OCI-LY3 (cell line): ENCODE results near the gene OLIG2.

Experiments used
- H2AFZ ChIP-seq: fragments of 200-600, 300-600 bp; shearing (Covaris generic); 2 replicates; pipeline ENCODE4 v1.6.0; 2014; ENCODE audit warnings: antibody characterized with exemption, low read depth, low read length
- H3K27ac ChIP-seq: fragments of 200-600, 300-600 bp; sonication (generic); 2 replicates; pipeline ENCODE4 v1.5.1; 2014; ENCODE audit warnings: mild to moderate bottlenecking, low read length, moderate library complexity, mixed read lengths
- H3K27me3 ChIP-seq: fragments of 200-600, 300-600 bp; sonication (generic); 2 replicates; pipeline ENCODE4 v1.6.1; 2014; ENCODE audit warnings: low read depth, low read length, mixed read lengths
- H3K36me3 ChIP-seq: fragments of 200-600, 300-600 bp; sonication (generic); replicated peaks from 2 replicates; pipeline ENCODE3; 2014; ENCODE audit warnings: low read depth, low read length, mixed read lengths
- H3K4me1 ChIP-seq: fragments of 300-600, 200-600 bp; sonication (generic); 2 replicates; pipeline ENCODE4 v1.6.1; 2014; ENCODE audit warnings: low read length, mixed read lengths
- H3K4me2 ChIP-seq: fragments of 200-600, 300-600 bp; sonication (generic); 2 replicates; pipeline ENCODE4 v1.6.1; 2014; ENCODE audit warnings: low read length, mixed read lengths
- H3K4me3 ChIP-seq: fragments of 300-600, 200-600 bp; sonication (generic); 2 replicates; pipeline ENCODE4 v1.5.1; 2014; ENCODE audit warnings: antibody characterized with exemption, mild to moderate bottlenecking, low read length, moderate library complexity
- H3K79me2 ChIP-seq: fragments of 300-600, 200-600 bp; shearing (Covaris generic); 2 replicates; pipeline ENCODE4 v1.6.1; 2014; ENCODE audit warnings: mild to moderate bottlenecking, low read length, mixed read lengths
- H3K9ac ChIP-seq: fragments of 300-600, 200-600 bp; shearing (Covaris generic); 2 replicates; pipeline ENCODE4 v1.6.0; 2014; ENCODE audit warnings: mild to moderate bottlenecking, low read length, moderate library complexity
- H3K9me3 ChIP-seq: fragments of 200-600, 300-600 bp; shearing (Covaris generic); 2 replicates; pipeline ENCODE4 v1.6.1; 2014; ENCODE audit warnings: low read length, mixed read lengths; ENCODE audit not compliant: insufficient read depth
- H4K20me1 ChIP-seq: fragments of 200-600, 300-600 bp; sonication (generic); 2 replicates; pipeline ENCODE4 v1.6.1; 2016; ENCODE audit warnings: low read length, mixed read lengths; ENCODE audit not compliant: insufficient read depth
- EZH2phosphoT487 ChIP-seq: fragments of 200-600 bp; shearing (Covaris generic); IDR thresholded peaks from 2 replicates; pipeline ENCODE4 v1.6.1; 2018; ENCODE audit warnings: antibody characterized with exemption, mixed run types, low read depth
- TF ChIP-seq, protein P1 (sequence below): fragments of 200-600, 300-600 bp; sonication (generic); IDR thresholded peaks from 2 replicates; pipeline ENCODE4 v1.5.1; 2014; ENCODE audit warnings: antibody characterized with exemption, low read length, low read depth

OLIG2 gene

DNA sequence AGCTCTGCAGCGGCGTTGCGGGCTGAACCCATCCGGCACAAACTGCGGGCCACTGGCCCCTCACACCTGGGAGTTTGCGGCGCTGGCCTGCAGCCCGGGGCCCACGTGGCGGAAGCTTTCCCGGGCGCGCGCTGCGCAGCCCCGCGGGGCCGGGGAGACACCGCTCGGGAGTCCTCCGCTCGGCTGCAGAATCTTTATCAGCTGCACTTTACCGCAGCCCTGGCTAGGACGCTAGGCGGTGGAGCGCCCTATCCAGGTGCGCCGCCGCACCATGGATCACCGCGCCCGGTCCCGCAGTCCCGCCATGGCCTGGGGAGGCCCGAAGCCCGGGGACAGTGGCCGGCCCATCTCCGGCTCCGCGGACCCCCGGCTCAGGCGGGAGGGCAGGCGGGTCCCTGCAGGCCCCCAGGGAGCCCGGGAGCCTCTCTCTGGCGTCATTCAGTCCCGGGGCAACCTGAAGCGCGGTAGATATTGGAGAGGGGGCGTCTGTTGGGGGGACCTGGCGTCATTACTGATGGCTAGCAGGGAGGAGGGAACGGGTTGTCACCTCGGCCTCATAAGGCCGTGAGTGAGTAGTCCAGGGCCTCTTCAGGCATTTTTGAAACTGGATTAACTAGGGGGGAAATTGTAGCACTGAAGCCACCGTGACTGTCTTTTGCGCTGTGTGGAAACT lies 5.7 kb upstream of the OLIG2 start:
- no peaks in the 10 kb centered on the region for H4K20me1 ChIP-seq
- H3K9ac ChIP-seq, result no peak overlapping the region
- no peak overlapping the region for H3K27ac ChIP-seq
- H3K4me2 ChIP-seq, result no peak overlapping the region
- no peak overlapping the region for H2AFZ ChIP-seq
- H3K27me3 ChIP-seq, result no peaks in the 10 kb centered on the region
- H3K79me2 ChIP-seq, result no peaks in the 10 kb centered on the region
- H3K4me3 ChIP-seq, result no peak overlapping the region
- H3K36me3 ChIP-seq, result no peaks in the 10 kb centered on the region
- H3K4me1 ChIP-seq, result no peaks in the 10 kb centered on the region
- no peak for TF ChIP-seq EZH2phosphoT487
- TF ChIP-seq, protein P1, sequence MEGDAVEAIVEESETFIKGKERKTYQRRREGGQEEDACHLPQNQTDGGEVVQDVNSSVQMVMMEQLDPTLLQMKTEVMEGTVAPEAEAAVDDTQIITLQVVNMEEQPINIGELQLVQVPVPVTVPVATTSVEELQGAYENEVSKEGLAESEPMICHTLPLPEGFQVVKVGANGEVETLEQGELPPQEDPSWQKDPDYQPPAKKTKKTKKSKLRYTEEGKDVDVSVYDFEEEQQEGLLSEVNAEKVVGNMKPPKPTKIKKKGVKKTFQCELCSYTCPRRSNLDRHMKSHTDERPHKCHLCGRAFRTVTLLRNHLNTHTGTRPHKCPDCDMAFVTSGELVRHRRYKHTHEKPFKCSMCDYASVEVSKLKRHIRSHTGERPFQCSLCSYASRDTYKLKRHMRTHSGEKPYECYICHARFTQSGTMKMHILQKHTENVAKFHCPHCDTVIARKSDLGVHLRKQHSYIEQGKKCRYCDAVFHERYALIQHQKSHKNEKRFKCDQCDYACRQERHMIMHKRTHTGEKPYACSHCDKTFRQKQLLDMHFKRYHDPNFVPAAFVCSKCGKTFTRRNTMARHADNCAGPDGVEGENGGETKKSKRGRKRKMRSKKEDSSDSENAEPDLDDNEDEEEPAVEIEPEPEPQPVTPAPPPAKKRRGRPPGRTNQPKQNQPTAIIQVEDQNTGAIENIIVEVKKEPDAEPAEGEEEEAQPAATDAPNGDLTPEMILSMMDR, result no peak
- no peaks in the 10 kb centered on the region for H3K9me3 ChIP-seq

- Histone ChIP-seq H3K9ac (no peak overlapping the region), H4K20me1 (no peaks in the 10 kb centered on the region), H3K4me2 (no peak overlapping the region), H3K27me3 (no peaks in the 10 kb centered on the region), H3K27ac (no peak overlapping the region), H3K9me3 (no peaks in the 10 kb centered on the region), H2AFZ (no peak overlapping the region), H3K79me2 (no peaks in the 10 kb centered on the region), H3K4me1 (no peaks in the 10 kb centered on the region), H3K4me3 (no peak overlapping the region), H3K36me3 (no peaks in the 10 kb centered on the region)
- TF ChIP-seq, protein P1, result no peak
- no peak for TF ChIP-seq EZH2phosphoT487
Observed at GRCh38 chr21:33020558-33021100, 5.1 kb upstream of the OLIG2 start.

DNA sequence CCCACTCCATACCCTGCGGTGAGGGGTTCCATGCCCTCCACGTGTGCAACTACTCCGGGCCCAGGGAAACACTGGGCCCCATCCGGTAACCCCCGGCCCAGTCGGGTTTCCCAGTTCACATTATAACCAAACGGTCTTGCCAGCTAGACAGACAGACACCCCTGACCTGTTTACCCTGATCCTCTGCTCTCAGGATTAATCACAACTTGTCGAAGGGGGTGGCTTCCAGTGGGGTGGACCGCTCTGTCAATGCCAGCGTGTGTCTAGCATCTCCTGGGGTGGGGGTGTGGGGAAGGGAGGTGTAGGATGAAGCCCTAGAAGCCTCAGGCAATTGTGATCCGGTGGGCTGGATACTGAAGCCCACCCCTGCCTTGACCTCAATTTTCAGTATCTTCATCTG lies 4.6 kb upstream of the OLIG2 start:
- Histone ChIP-seq H4K20me1 (no peaks in the 10 kb centered on the region), H3K36me3 (no peaks in the 10 kb centered on the region), H3K79me2 (no peaks in the 10 kb centered on the region), H3K4me2 (no peak overlapping the region), H2AFZ (no peak overlapping the region), H3K9ac (no peak overlapping the region), H3K4me3 (no peak overlapping the region), H3K27ac (no peak overlapping the region), H3K4me1 (no peaks in the 10 kb centered on the region), H3K9me3 (no peaks in the 10 kb centered on the region), H3K27me3 (no peaks in the 10 kb centered on the region)
- TF ChIP-seq, protein P1, result no peak
- no peak for TF ChIP-seq EZH2phosphoT487

GRCh38 chr21:33021667-33022066 lies 4.1 kb upstream of the OLIG2 start:
- Histone ChIP-seq H3K27ac (no peak overlapping the region), H3K27me3 (no peaks in the 10 kb centered on the region), H3K36me3 (no peaks in the 10 kb centered on the region), H3K79me2 (no peaks in the 10 kb centered on the region), H3K4me2 (no peak overlapping the region), H3K9me3 (no peaks in the 10 kb centered on the region), H2AFZ (no peak overlapping the region), H3K4me1 (no peaks in the 10 kb centered on the region), H3K9ac (no peak overlapping the region), H4K20me1 (no peaks in the 10 kb centered on the region), H3K4me3 (no peak overlapping the region)
- TF ChIP-seq, protein P1, result no peak
- TF ChIP-seq EZH2phosphoT487, result no peak
